GM12874 (cell line): ENCODE measurements around the gene PTBP1.

ENCODE experiments used
- CTCF ChIP-seq: IDR thresholded peaks from 2 replicates; pipeline ENCODE4 v1.5.1; 2011; ENCODE audit warnings: low read depth, mild to moderate bottlenecking, control low read depth, low read length, moderate library complexity; ENCODE audit not compliant: insufficient read depth

PTBP1 gene

GRCh38 chr19:844546-844971 is 47.3 kb downstream of the PTBP1 start:
- TF ChIP-seq CTCF: no peak

- no peak for TF ChIP-seq CTCF
Measured at GRCh38 chr19:845707-846521, 48.7 kb downstream of the PTBP1 start.

GRCh38 chr19:848386-848921 is 51.2 kb downstream of the PTBP1 start:
- TF ChIP-seq CTCF: no peak

- TF ChIP-seq CTCF: no peak
Measured at GRCh38 chr19:850221-850978, 53.1 kb downstream of the PTBP1 start.

- TF ChIP-seq CTCF: no peak
Measured at GRCh38 chr19:850979-851335, 53.7 kb downstream of the PTBP1 start.

- no peak for TF ChIP-seq CTCF
Measured at GRCh38 chr19:852136-853013, 55.1 kb downstream of the PTBP1 start, which contains the start of gene ELANE. TSS of gene ELANE (plus strand) at chr19:852303. CDS start at chr19:852329, 26 bp downstream.

- no peak for TF ChIP-seq CTCF
Measured at GRCh38 chr19:853014-853585, 55.8 kb downstream of the PTBP1 start.
